Skeletal muscle tissue (tissue), 4 donors: ENCODE results near the gene SFMBT1. TPM values are rescaled to one million over a fixed set of nuclear protein-coding genes. Genes with fewer than 3 reads are reported as not detected.

Experiments
- H3K27ac ChIP-seq: one replicate; pipeline ENCODE4 v1.7.0; 2013; ENCODE audit warnings: mild to moderate bottlenecking, low read depth, low read length, inconsistent platforms
- H3K27me3 ChIP-seq, 3 donors: one replicate each; pipeline ENCODE4 v1.7.0; 2013; ENCODE audit warnings: low read length in 3 of 3; ENCODE audit not compliant: control insufficient read depth in 3 of 3, insufficient read depth in 3 of 3
- H3K36me3 ChIP-seq, 3 donors: one replicate each; pipeline ENCODE4 v1.7.0; 2013; ENCODE audit warnings: low read length in 3 of 3; ENCODE audit not compliant: control insufficient read depth in 3 of 3, insufficient read depth in 3 of 3
- H3K4me1 ChIP-seq, 3 donors: one replicate each; pipeline ENCODE4 v1.7.0; 2013; ENCODE audit warnings: low read length in 3 of 3, mild to moderate bottlenecking in 3 of 3; ENCODE audit not compliant: control insufficient read depth in 3 of 3, insufficient read depth in 3 of 3
- H3K4me3 ChIP-seq, 3 donors: one replicate each; pipeline ENCODE4 v1.7.0; 2013; ENCODE audit warnings: low read length in 3 of 3
- H3K9ac ChIP-seq, 3 donors: one replicate each; pipeline ENCODE4 v1.7.0; 2013; ENCODE audit warnings: low read length in 3 of 3, mild to moderate bottlenecking in 3 of 3, moderate library complexity in 2 of 3, low read depth in 1 of 3
- H3K9me3 ChIP-seq, 3 donors: one replicate each; pipeline ENCODE4 v1.7.0; 2013; ENCODE audit warnings: low read length in 3 of 3; ENCODE audit not compliant: control insufficient read depth in 3 of 3
- total RNA-seq: library from RNA; depleted of rRNA; stranded (reverse); fragments of >200 nt; gene quantifications from one replicate; pipeline ENCODE4 v1.2.3, GENCODE V29; 2014
- donor health status: Osteomylitis.

The SFMBT1 gene
- total RNA-seq, 1 donor from 2014 or later: 11.0 TPM

- Histone ChIP-seq H3K9ac (no peak overlapping the region), H3K27me3 (no peaks in the 10 kb centered on the region), H3K4me3 (no peak overlapping the region), H3K27ac (no peak overlapping the region), H3K4me1 (peaks cover 0 to 6% (median 0%) of the 10 kb centered on the region in 3 donors), H3K9me3 (no peaks in the 10 kb centered on the region), H3K36me3 (peaks cover 2% of the 10 kb centered on the region in 3 donors)
Measured at GRCh38 chr3:52866427-52866826, 179.4 kb downstream of the SFMBT1 start.

GRCh38 chr3:52865994-52866393 is 179.9 kb downstream of the SFMBT1 start:
- H3K36me3 ChIP-seq: peaks cover 2% of the 10 kb centered on the region in 3 donors
- no peak overlapping the region for H3K9ac ChIP-seq
- no peak overlapping the region for H3K27ac ChIP-seq
- H3K4me1 ChIP-seq: peaks cover 0 to 6% (median 0%) of the 10 kb centered on the region in 3 donors
- no peaks in the 10 kb centered on the region for H3K27me3 ChIP-seq
- H3K9me3 ChIP-seq: no peaks in the 10 kb centered on the region
- no peak overlapping the region for H3K4me3 ChIP-seq

- Histone ChIP-seq H3K36me3 (peaks cover 2 to 9% (median 8%) of the 10 kb centered on the region in 3 donors), H3K27me3 (no peaks in the 10 kb centered on the region), H3K4me3 (no peak overlapping the region), H3K9me3 (no peaks in the 10 kb centered on the region), H3K27ac (no peak overlapping the region), H3K9ac (no peak overlapping the region), H3K4me1 (no peaks in the 10 kb centered on the region)
Measured at GRCh38 chr3:52860424-52860768, 185.5 kb downstream of the SFMBT1 start.

- H3K9ac ChIP-seq: no peak overlapping the region
- H3K9me3 ChIP-seq: no peaks in the 10 kb centered on the region
- H3K4me1 ChIP-seq: no peaks in the 10 kb centered on the region
- H3K4me3 ChIP-seq: no peak overlapping the region
- H3K36me3 ChIP-seq: peaks cover 2 to 9% (median 8%) of the 10 kb centered on the region in 3 donors
- H3K27me3 ChIP-seq: no peaks in the 10 kb centered on the region
- H3K27ac ChIP-seq: no peak overlapping the region
Measured at GRCh38 chr3:52859686-52860423, 186.0 kb downstream of the SFMBT1 start.

- Histone ChIP-seq H3K9me3 (no peaks in the 10 kb centered on the region), H3K27ac (no peak overlapping the region), H3K4me1 (no peaks in the 10 kb centered on the region), H3K36me3 (peaks cover 8 to 17% (median 9%) of the 10 kb centered on the region in 3 donors), H3K9ac (no peak overlapping the region), H3K27me3 (no peaks in the 10 kb centered on the region), H3K4me3 (no peak overlapping the region)
Measured at GRCh38 chr3:52857864-52858263, 188.0 kb downstream of the SFMBT1 start.

GRCh38 chr3:52857133-52857532 is 188.7 kb downstream of the SFMBT1 start:
- Histone ChIP-seq H3K4me3 (no peak overlapping the region), H3K27ac (no peak overlapping the region)

GRCh38 chr3:52856666-52857065 is 189.2 kb downstream of the SFMBT1 start:
- peaks cover 15 to 28% (median 16%) of the 10 kb centered on the region in 3 donors for H3K36me3 ChIP-seq
- H3K27me3 ChIP-seq: no peaks in the 10 kb centered on the region
- no peak overlapping the region for H3K27ac ChIP-seq
- no peaks in the 10 kb centered on the region for H3K9me3 ChIP-seq
- no peaks in the 10 kb centered on the region for H3K4me1 ChIP-seq
- H3K9ac ChIP-seq: no peak overlapping the region
- H3K4me3 ChIP-seq: no peak overlapping the region

More at GRCh38 chr3:52857133-52857532, 188.7 kb downstream of the SFMBT1 start:
- Histone ChIP-seq H3K4me1 (no peaks in the 10 kb centered on the region), H3K36me3 (peaks cover 11 to 23% (median 13%) of the 10 kb centered on the region in 3 donors), H3K9ac (no peak overlapping the region), H3K9me3 (no peaks in the 10 kb centered on the region), H3K27me3 (no peaks in the 10 kb centered on the region)

- Histone ChIP-seq H3K4me1 (peaks cover 6 to 17% (median 15%) of the 10 kb centered on the region in 3 donors), H3K9me3 (no peaks in the 10 kb centered on the region), H3K4me3 (no peak overlapping the region), H3K27ac (no peak overlapping the region), H3K36me3 (peaks cover 26 to 38% (median 31%) of the 10 kb centered on the region in 3 donors), H3K27me3 (no peaks in the 10 kb centered on the region), H3K9ac (no peak overlapping the region)
Measured at GRCh38 chr3:52854013-52854412, 191.9 kb downstream of the SFMBT1 start.

Other genes starting within 250 kb of the SFMBT1 start
- 4.2 TPM for gene ITIH4, start 215.4 kb downstream of the SFMBT1 start, total RNA-seq
- 35.5 TPM for gene MUSTN1, start 211.1 kb downstream of the SFMBT1 start, total RNA-seq
- gene STIMATE, start 148.5 kb downstream of the SFMBT1 start, total RNA-seq: 8.9 TPM
- gene RFT1, start 84.4 kb upstream of the SFMBT1 start, total RNA-seq: 8.4 TPM
- gene PRKCD, start 115.1 kb upstream of the SFMBT1 start, total RNA-seq: 3.7 TPM
- 67.8 TPM for gene TKT, start 209.9 kb upstream of the SFMBT1 start, total RNA-seq